HL-60 (cell line): ENCODE data around the gene XCR1.
A peak's percentile ranks its signal among the peaks of the same experiment; 100 is the strongest.
"Not testable (repeated sequence)": the region's sequence is repeated elsewhere in the genome, so short reads cannot be mapped to it uniquely, and the experiment has no call there.

Source experiments
- DNase-seq, 2 experiments: peaks; one replicate each; pipeline ENCODE4 v3.0.0-alpha.2; 2010 to 2020; ENCODE audit warnings: low read depth in 1 of 2, low spot score in 1 of 2
- H3K27ac ChIP-seq: fragments of 250-450 bp; sonication (Bioruptor Pico); replicated peaks from 2 replicates; pipeline ENCODE4 v1.5.1; 2020; ENCODE audit warnings: mild to moderate bottlenecking, moderate library complexity
- H3K27me3 ChIP-seq: fragments of 250-450 bp; sonication (Bioruptor Pico); 2 replicates; pipeline ENCODE4 v1.5.1; 2021; ENCODE audit warnings: mild to moderate bottlenecking, moderate library complexity; ENCODE audit not compliant: insufficient read depth, poor library complexity, severe bottlenecking
- H3K4me3 ChIP-seq: replicated peaks from 2 replicates; pipeline ENCODE4 v1.5.1; 2011; ENCODE audit warnings: mild to moderate bottlenecking, control low read depth, low read length; ENCODE audit not compliant: insufficient read depth
- GABPA ChIP-seq: IDR thresholded peaks from 2 replicates; pipeline ENCODE4 v1.6.1; 2012; ENCODE audit warnings: low read depth
- POLR2AphosphoS5 ChIP-seq: IDR thresholded peaks from 2 replicates; pipeline ENCODE4 v1.6.1; 2012; ENCODE audit warnings: low read depth
- SPI1 ChIP-seq: IDR thresholded peaks from 2 replicates; pipeline ENCODE4 v1.6.1; 2012; ENCODE audit warnings: low read depth, mild to moderate bottlenecking, borderline replicate concordance
- TF ChIP-seq, protein P1 (sequence below): IDR thresholded peaks from 2 replicates; pipeline ENCODE4 v1.6.1; 2012; ENCODE audit warnings: low read depth; ENCODE audit not compliant: insufficient replicate concordance
- TF ChIP-seq, protein P2 (sequence below): IDR thresholded peaks from one replicate; pipeline ENCODE4 v1.5.1; 2011; ENCODE audit warnings: low read length, control low read depth, inconsistent platforms; ENCODE audit not compliant: insufficient read depth

The XCR1 gene

DNA sequence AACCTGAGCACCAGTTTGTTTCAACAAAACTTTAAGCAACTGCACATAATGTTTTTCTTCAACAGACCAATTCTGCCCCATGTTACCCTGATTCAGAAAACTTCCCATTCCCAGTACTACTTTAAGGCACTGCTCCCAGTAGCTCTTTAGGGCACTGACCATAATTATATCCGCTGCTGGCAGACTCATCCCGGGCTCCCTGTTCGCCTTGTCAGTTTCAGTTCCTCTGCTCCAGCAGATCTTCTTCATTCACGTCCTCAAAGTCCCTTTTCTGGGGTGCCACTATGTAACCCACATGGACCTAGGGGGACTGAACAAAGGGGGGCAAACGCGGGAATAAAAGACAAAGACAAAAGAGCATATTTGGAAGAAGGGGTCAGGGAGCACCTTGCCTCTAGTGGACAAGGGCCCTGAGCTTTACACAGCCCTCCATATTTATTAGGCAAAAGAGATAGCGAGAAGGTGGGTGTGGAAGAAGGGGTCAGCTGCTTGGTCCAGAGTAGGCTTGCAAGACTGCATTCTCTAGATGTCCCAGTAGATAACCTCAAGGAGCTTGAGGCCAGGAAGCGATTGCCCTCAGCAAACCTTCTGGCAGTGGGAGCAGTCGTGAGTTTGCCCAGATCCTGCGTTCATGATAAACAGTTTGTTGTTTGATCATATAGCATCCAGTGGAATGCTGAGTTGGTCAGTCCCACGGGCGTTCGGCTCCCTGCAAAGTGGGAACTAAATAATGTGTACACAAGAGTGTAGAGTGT is 26.7 kb upstream of the XCR1 start:
- 0 out of 2 replicates have a peak, but pooled peaks have one; percentile 10 for TF ChIP-seq SPI1
- DNase-seq, H3K27me3 ChIP-seq, H3K4me3 ChIP-seq, H3K27ac ChIP-seq: not testable (repeated sequence)

DNA sequence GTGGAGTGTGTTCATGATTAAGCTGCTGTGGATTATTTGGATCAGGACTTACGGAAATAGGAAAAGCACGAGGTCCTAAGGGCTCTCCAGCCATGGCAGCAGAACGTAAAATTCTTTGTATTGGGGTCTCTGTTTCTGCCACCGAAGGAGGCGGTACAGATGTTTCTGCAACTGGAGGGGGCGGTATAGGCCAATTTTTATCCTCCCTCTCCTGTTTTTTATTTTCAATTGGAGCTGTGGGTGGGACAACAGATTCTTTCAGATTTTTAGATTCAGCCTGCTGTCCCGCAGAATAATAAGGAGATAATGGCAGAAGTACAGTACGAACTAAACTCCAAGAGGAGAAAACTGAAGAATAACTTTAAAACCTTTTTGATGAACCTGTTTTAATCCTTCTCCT is 26.0 kb upstream of the XCR1 start:
- not testable (repeated sequence) for H3K27ac ChIP-seq, H3K27me3 ChIP-seq, H3K4me3 ChIP-seq, DNase-seq

DNA sequence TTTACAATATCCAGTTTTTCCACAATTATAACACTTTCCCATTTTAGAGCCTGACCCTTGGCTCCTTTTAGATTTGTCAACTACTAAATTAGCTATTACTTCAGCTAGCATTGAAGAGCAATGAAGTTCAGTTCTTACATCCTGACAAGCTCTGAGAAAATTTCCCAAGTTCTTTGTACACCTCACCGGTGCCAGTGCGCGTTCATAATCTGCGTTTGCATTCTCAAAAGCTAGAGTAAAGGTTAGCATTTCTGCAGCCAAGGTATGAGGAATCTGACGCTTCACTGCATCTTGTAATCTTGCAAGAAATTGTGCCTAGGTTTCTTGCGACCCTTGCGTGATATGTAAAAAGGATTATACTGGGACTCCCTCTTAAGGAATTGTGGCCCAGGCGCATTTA is 25.2 kb upstream of the XCR1 start:
- DNase-seq = no peak
- Histone ChIP-seq H3K4me3 (no peak overlapping the region), H3K27ac (no peak overlapping the region), H3K27me3 (no peaks in the 10 kb centered on the region)
- TF ChIP-seq, protein P1, sequence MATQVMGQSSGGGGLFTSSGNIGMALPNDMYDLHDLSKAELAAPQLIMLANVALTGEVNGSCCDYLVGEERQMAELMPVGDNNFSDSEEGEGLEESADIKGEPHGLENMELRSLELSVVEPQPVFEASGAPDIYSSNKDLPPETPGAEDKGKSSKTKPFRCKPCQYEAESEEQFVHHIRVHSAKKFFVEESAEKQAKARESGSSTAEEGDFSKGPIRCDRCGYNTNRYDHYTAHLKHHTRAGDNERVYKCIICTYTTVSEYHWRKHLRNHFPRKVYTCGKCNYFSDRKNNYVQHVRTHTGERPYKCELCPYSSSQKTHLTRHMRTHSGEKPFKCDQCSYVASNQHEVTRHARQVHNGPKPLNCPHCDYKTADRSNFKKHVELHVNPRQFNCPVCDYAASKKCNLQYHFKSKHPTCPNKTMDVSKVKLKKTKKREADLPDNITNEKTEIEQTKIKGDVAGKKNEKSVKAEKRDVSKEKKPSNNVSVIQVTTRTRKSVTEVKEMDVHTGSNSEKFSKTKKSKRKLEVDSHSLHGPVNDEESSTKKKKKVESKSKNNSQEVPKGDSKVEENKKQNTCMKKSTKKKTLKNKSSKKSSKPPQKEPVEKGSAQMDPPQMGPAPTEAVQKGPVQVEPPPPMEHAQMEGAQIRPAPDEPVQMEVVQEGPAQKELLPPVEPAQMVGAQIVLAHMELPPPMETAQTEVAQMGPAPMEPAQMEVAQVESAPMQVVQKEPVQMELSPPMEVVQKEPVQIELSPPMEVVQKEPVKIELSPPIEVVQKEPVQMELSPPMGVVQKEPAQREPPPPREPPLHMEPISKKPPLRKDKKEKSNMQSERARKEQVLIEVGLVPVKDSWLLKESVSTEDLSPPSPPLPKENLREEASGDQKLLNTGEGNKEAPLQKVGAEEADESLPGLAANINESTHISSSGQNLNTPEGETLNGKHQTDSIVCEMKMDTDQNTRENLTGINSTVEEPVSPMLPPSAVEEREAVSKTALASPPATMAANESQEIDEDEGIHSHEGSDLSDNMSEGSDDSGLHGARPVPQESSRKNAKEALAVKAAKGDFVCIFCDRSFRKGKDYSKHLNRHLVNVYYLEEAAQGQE = no peak
- no peak for TF ChIP-seq POLR2AphosphoS5
- no peak for TF ChIP-seq GABPA
- TF ChIP-seq, protein P2, sequence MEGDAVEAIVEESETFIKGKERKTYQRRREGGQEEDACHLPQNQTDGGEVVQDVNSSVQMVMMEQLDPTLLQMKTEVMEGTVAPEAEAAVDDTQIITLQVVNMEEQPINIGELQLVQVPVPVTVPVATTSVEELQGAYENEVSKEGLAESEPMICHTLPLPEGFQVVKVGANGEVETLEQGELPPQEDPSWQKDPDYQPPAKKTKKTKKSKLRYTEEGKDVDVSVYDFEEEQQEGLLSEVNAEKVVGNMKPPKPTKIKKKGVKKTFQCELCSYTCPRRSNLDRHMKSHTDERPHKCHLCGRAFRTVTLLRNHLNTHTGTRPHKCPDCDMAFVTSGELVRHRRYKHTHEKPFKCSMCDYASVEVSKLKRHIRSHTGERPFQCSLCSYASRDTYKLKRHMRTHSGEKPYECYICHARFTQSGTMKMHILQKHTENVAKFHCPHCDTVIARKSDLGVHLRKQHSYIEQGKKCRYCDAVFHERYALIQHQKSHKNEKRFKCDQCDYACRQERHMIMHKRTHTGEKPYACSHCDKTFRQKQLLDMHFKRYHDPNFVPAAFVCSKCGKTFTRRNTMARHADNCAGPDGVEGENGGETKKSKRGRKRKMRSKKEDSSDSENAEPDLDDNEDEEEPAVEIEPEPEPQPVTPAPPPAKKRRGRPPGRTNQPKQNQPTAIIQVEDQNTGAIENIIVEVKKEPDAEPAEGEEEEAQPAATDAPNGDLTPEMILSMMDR = no peak
- TF ChIP-seq SPI1 = no peak

DNA sequence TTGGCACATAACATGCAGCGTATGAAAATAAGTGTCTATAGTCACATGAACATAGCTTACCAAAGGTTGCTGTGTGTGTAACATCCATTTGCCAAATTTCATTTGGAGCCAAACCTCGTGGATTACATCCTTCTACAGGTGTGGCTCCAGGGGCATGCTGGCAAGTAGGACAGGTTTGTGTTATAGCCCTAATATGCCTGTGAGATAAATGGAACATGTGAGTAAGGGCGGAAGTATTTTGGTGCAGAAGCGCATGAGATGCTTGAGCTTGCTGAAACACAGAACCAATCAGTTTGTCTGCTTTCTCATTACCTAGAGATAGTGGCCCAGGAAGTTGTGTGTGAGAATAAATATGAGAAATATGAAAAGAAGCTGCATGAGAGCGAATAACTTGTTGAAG is 21.8 kb upstream of the XCR1 start:
- no peaks in the 10 kb centered on the region for H3K27me3 ChIP-seq
- H3K4me3 ChIP-seq = no peak overlapping the region
- H3K27ac ChIP-seq = no peak overlapping the region
- no peak for DNase-seq
- TF ChIP-seq, protein P2 = no peak
- TF ChIP-seq GABPA = no peak
- TF ChIP-seq, protein P1 = no peak
- no peak for TF ChIP-seq POLR2AphosphoS5
- no peak for TF ChIP-seq SPI1

DNA sequence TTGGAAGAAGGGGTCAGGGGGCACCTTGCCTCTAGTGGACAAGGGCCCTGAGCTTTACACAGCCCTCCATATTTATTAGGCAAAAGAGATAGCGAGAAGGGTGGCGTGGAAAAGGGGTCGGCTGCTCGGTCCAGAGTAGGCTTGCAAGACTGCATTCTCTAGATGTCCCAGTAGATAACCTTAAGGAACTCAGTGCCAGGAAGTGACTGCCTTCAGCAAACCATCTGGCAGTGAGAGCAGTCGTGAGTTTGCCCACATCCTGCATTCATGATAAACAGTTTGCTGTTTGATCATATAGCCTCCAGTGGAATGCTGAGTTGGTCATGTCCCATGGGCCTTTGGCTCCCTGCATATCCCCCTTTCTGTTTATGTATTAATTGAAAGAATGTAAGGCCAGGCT is 18.9 kb upstream of the XCR1 start:
- H3K27me3 ChIP-seq, H3K4me3 ChIP-seq, DNase-seq, H3K27ac ChIP-seq: not testable (repeated sequence)
